Measurements from ENCODE around the gene ITGA1.

Gene ITGA1

GRCh38 chr5:52830650-52831049 is 42.9 kb downstream of the ITGA1 start:
- H3K9ac ChIP-seq (ENCODE audit: low read depth, low read length), result no peak overlapping the region
- H3K27me3 ChIP-seq (ENCODE audit: control insufficient read depth, insufficient read depth, low read length), result no peaks in the 10 kb centered on the region
- H3K4me1 ChIP-seq (ENCODE audit: control insufficient read depth, insufficient read depth, low read length), result no peaks in the 10 kb centered on the region
- no peaks in the 10 kb centered on the region for H3K36me3 ChIP-seq (ENCODE audit: control insufficient read depth, insufficient read depth, low read length)
- no peak overlapping the region for H3K4me3 ChIP-seq (ENCODE audit: low read depth, low read length)
- H3K9me3 ChIP-seq (ENCODE audit: control insufficient read depth, insufficient read depth, low read length), result no peaks in the 10 kb centered on the region
- H3K27ac ChIP-seq (ENCODE audit: low read depth, low read length), result no peak overlapping the region

- H3K27ac ChIP-seq (ENCODE audit: low read depth, low read length), result no peak overlapping the region
- no peaks in the 10 kb centered on the region for H3K36me3 ChIP-seq (ENCODE audit: control insufficient read depth, insufficient read depth, low read length)
- H3K27me3 ChIP-seq (ENCODE audit: control insufficient read depth, insufficient read depth, low read length), result no peaks in the 10 kb centered on the region
- no peaks in the 10 kb centered on the region for H3K4me1 ChIP-seq (ENCODE audit: control insufficient read depth, insufficient read depth, low read length)
- no peaks in the 10 kb centered on the region for H3K9me3 ChIP-seq (ENCODE audit: control insufficient read depth, insufficient read depth, low read length)
- H3K4me3 ChIP-seq (ENCODE audit: low read depth, low read length), result no peak overlapping the region
- no peak overlapping the region for H3K9ac ChIP-seq (ENCODE audit: low read depth, low read length)
Observed at GRCh38 chr5:52831786-52832511, 44.2 kb downstream of the ITGA1 start.

- Histone ChIP-seq H3K4me3 (ENCODE audit: low read depth, low read length) (no peak overlapping the region), H3K4me1 (ENCODE audit: control insufficient read depth, insufficient read depth, low read length) (no peaks in the 10 kb centered on the region), H3K27me3 (ENCODE audit: control insufficient read depth, insufficient read depth, low read length) (no peaks in the 10 kb centered on the region), H3K27ac (ENCODE audit: low read depth, low read length) (no peak overlapping the region), H3K9me3 (ENCODE audit: control insufficient read depth, insufficient read depth, low read length) (no peaks in the 10 kb centered on the region), H3K9ac (ENCODE audit: low read depth, low read length) (no peak overlapping the region), H3K36me3 (ENCODE audit: control insufficient read depth, insufficient read depth, low read length) (no peaks in the 10 kb centered on the region)
Observed at GRCh38 chr5:52834320-52834719, 46.6 kb downstream of the ITGA1 start.

GRCh38 chr5:52837068-52837467 is 49.4 kb downstream of the ITGA1 start:
- Histone ChIP-seq H3K27ac (ENCODE audit: low read depth, low read length) (no peak overlapping the region), H3K9me3 (ENCODE audit: control insufficient read depth, insufficient read depth, low read length) (no peaks in the 10 kb centered on the region), H3K4me1 (ENCODE audit: control insufficient read depth, insufficient read depth, low read length) (no peaks in the 10 kb centered on the region), H3K36me3 (ENCODE audit: control insufficient read depth, insufficient read depth, low read length) (no peaks in the 10 kb centered on the region), H3K4me3 (ENCODE audit: low read depth, low read length) (no peak overlapping the region), H3K9ac (ENCODE audit: low read depth, low read length) (no peak overlapping the region), H3K27me3 (ENCODE audit: control insufficient read depth, insufficient read depth, low read length) (no peaks in the 10 kb centered on the region)

GRCh38 chr5:52837591-52838001 is 49.9 kb downstream of the ITGA1 start:
- no peaks in the 10 kb centered on the region for H3K36me3 ChIP-seq (ENCODE audit: control insufficient read depth, insufficient read depth, low read length)
- H3K4me1 ChIP-seq (ENCODE audit: control insufficient read depth, insufficient read depth, low read length), result no peaks in the 10 kb centered on the region
- no peak overlapping the region for H3K27ac ChIP-seq (ENCODE audit: low read depth, low read length)
- no peak overlapping the region for H3K9ac ChIP-seq (ENCODE audit: low read depth, low read length)
- no peak overlapping the region for H3K4me3 ChIP-seq (ENCODE audit: low read depth, low read length)
- no peaks in the 10 kb centered on the region for H3K27me3 ChIP-seq (ENCODE audit: control insufficient read depth, insufficient read depth, low read length)
- H3K9me3 ChIP-seq (ENCODE audit: control insufficient read depth, insufficient read depth, low read length), result no peaks in the 10 kb centered on the region

- Histone ChIP-seq H3K27ac (ENCODE audit: low read depth, low read length) (no peak overlapping the region), H3K4me3 (ENCODE audit: low read depth, low read length) (no peak overlapping the region), H3K27me3 (ENCODE audit: control insufficient read depth, insufficient read depth, low read length) (no peaks in the 10 kb centered on the region), H3K4me1 (ENCODE audit: control insufficient read depth, insufficient read depth, low read length) (no peaks in the 10 kb centered on the region), H3K36me3 (ENCODE audit: control insufficient read depth, insufficient read depth, low read length) (no peaks in the 10 kb centered on the region), H3K9ac (ENCODE audit: low read depth, low read length) (no peak overlapping the region), H3K9me3 (ENCODE audit: control insufficient read depth, insufficient read depth, low read length) (no peaks in the 10 kb centered on the region)
Observed at GRCh38 chr5:52838326-52839015, 50.8 kb downstream of the ITGA1 start.

- Histone ChIP-seq H3K27me3 (ENCODE audit: control insufficient read depth, insufficient read depth, low read length) (no peaks in the 10 kb centered on the region), H3K4me3 (ENCODE audit: low read depth, low read length) (no peak overlapping the region), H3K27ac (ENCODE audit: low read depth, low read length) (no peak overlapping the region), H3K9ac (ENCODE audit: low read depth, low read length) (no peak overlapping the region), H3K9me3 (ENCODE audit: control insufficient read depth, insufficient read depth, low read length) (no peaks in the 10 kb centered on the region), H3K36me3 (ENCODE audit: control insufficient read depth, insufficient read depth, low read length) (no peaks in the 10 kb centered on the region), H3K4me1 (ENCODE audit: control insufficient read depth, insufficient read depth, low read length) (no peaks in the 10 kb centered on the region)
Observed at GRCh38 chr5:52839285-52839684, 51.6 kb downstream of the ITGA1 start.

GRCh38 chr5:52840277-52841050 is 52.7 kb downstream of the ITGA1 start:
- Histone ChIP-seq H3K9ac (ENCODE audit: low read depth, low read length) (no peak overlapping the region), H3K4me1 (ENCODE audit: control insufficient read depth, insufficient read depth, low read length) (no peaks in the 10 kb centered on the region), H3K27ac (ENCODE audit: low read depth, low read length) (no peak overlapping the region), H3K9me3 (ENCODE audit: control insufficient read depth, insufficient read depth, low read length) (no peaks in the 10 kb centered on the region), H3K27me3 (ENCODE audit: control insufficient read depth, insufficient read depth, low read length) (no peaks in the 10 kb centered on the region), H3K36me3 (ENCODE audit: control insufficient read depth, insufficient read depth, low read length) (no peaks in the 10 kb centered on the region), H3K4me3 (ENCODE audit: low read depth, low read length) (no peak overlapping the region)

GRCh38 chr5:52841114-52841513 is 53.4 kb downstream of the ITGA1 start:
- no peaks in the 10 kb centered on the region for H3K4me1 ChIP-seq (ENCODE audit: control insufficient read depth, insufficient read depth, low read length)
- no peaks in the 10 kb centered on the region for H3K9me3 ChIP-seq (ENCODE audit: control insufficient read depth, insufficient read depth, low read length)
- H3K36me3 ChIP-seq (ENCODE audit: control insufficient read depth, insufficient read depth, low read length), result no peaks in the 10 kb centered on the region
- no peak overlapping the region for H3K4me3 ChIP-seq (ENCODE audit: low read depth, low read length)
- H3K9ac ChIP-seq (ENCODE audit: low read depth, low read length), result no peak overlapping the region
- no peak overlapping the region for H3K27ac ChIP-seq (ENCODE audit: low read depth, low read length)
- H3K27me3 ChIP-seq (ENCODE audit: control insufficient read depth, insufficient read depth, low read length), result no peaks in the 10 kb centered on the region

- Histone ChIP-seq H3K4me3 (ENCODE audit: low read depth, low read length) (no peak overlapping the region), H3K9me3 (ENCODE audit: control insufficient read depth, insufficient read depth, low read length) (no peaks in the 10 kb centered on the region), H3K36me3 (ENCODE audit: control insufficient read depth, insufficient read depth, low read length) (no peaks in the 10 kb centered on the region), H3K9ac (ENCODE audit: low read depth, low read length) (no peak overlapping the region), H3K27ac (ENCODE audit: low read depth, low read length) (no peak overlapping the region), H3K4me1 (ENCODE audit: control insufficient read depth, insufficient read depth, low read length) (no peaks in the 10 kb centered on the region), H3K27me3 (ENCODE audit: control insufficient read depth, insufficient read depth, low read length) (no peaks in the 10 kb centered on the region)
Observed at GRCh38 chr5:52842111-52842510, 54.4 kb downstream of the ITGA1 start.

GRCh38 chr5:52844885-52845284 is 57.2 kb downstream of the ITGA1 start:
- Histone ChIP-seq H3K36me3 (ENCODE audit: control insufficient read depth, insufficient read depth, low read length) (no peaks in the 10 kb centered on the region), H3K27me3 (ENCODE audit: control insufficient read depth, insufficient read depth, low read length) (no peaks in the 10 kb centered on the region), H3K9ac (ENCODE audit: low read depth, low read length) (no peak overlapping the region), H3K4me1 (ENCODE audit: control insufficient read depth, insufficient read depth, low read length) (no peaks in the 10 kb centered on the region), H3K27ac (ENCODE audit: low read depth, low read length) (no peak overlapping the region), H3K4me3 (ENCODE audit: low read depth, low read length) (no peak overlapping the region), H3K9me3 (ENCODE audit: control insufficient read depth, insufficient read depth, low read length) (no peaks in the 10 kb centered on the region)

Measured in HUES48 (cell line).